Measurements from ENCODE around the gene TSPAN16. TPM values are rescaled to one million over a fixed set of nuclear protein-coding genes. Genes with fewer than 3 reads are reported as not detected.

The TSPAN16 gene
- total RNA-seq, 1 experiment from 2014 or later, result not detected

- H2BK12ac ChIP-seq (ENCODE audit: insufficient read length, low read depth, low read length), result no peak overlapping the region
- H2BK20ac ChIP-seq (ENCODE audit: low read depth, low read length, poor library complexity, severe bottlenecking), result no peak overlapping the region
- no peak overlapping the region for H3K4me3 Mint-ChIP-seq
- no peak overlapping the region for H3K56ac ChIP-seq (ENCODE audit: insufficient read length, low read depth, low read length)
- no peak overlapping the region; the same call in 1 of the 2 replicates for H3K14ac ChIP-seq (ENCODE audit: insufficient read depth, low read length)
- no peak overlapping the region for H4K8ac ChIP-seq (replicated peaks; ENCODE audit: insufficient read length, low read depth, low read length)
- no peak overlapping the region for H2BK15ac ChIP-seq (ENCODE audit: low read depth, low read length)
- H3K9me3 Mint-ChIP-seq, result no peaks in the 10 kb centered on the region; a peak in 1 of 5 replicates
- no CpG with 5 or more reads among the region's 10 CpGs for WGBS (ENCODE audit: extremely low coverage, insufficient read length, low lambda C conversion rate)
- H3K4me1 Mint-ChIP-seq, result peaks cover 6 to 17% of the 10 kb centered on the region in 2 experiments
- H3K9ac ChIP-seq (ENCODE audit: extremely low read depth, insufficient read length, low read length), result no peak overlapping the region
- peaks cover 12% of the 10 kb centered on the region for H3K23me2 ChIP-seq (ENCODE audit: insufficient read length, low read depth, low read length, poor library complexity, severe bottlenecking)
- no peaks in the 10 kb centered on the region for H3K79me2 ChIP-seq (ENCODE audit: insufficient read depth, low read length)
- H3K79me1 ChIP-seq (ENCODE audit: insufficient read depth, low read depth, low read length, poor library complexity, severe bottlenecking), result no peaks in the 10 kb centered on the region
- H2AFZ ChIP-seq (ENCODE audit: low read length), result no peak overlapping the region
- no peaks in the 10 kb centered on the region; the same call in 1 of the 2 replicates for H3K4me1 ChIP-seq (ENCODE audit: insufficient read depth, low read length)
- no peak overlapping the region for H3K27ac Mint-ChIP-seq
- H2BK5ac ChIP-seq (ENCODE audit: insufficient read length, low read length), result no peak overlapping the region
- H3K27me3 ChIP-seq (ENCODE audit: insufficient read depth, low read length), result no peaks in the 10 kb centered on the region; the same call in 1 of the 2 replicates
- H3K18ac ChIP-seq (ENCODE audit: insufficient read length, low read depth, low read length), result no peak overlapping the region
- H2BK120ac ChIP-seq (ENCODE audit: low read depth, low read length, poor library complexity, severe bottlenecking), result no peak overlapping the region
- no peak overlapping the region for H4K5ac ChIP-seq (ENCODE audit: insufficient read length, low read depth, low read length)
- DNase-seq, result no peak
- no peaks in the 10 kb centered on the region for H4K20me1 ChIP-seq (ENCODE audit: control insufficient read depth, insufficient read depth, insufficient read length)
- no peak overlapping the region for H3K4me2 ChIP-seq (ENCODE audit: insufficient read depth, insufficient read length, low read length)
- H3T11ph ChIP-seq (ENCODE audit: low read length), result no peak overlapping the region
- no peaks in the 10 kb centered on the region for H3K9me3 ChIP-seq (ENCODE audit: control insufficient read depth, low read depth, low read length)
- H3K27me3 Mint-ChIP-seq (ENCODE audit: low read depth), result peaks cover 23% of the 10 kb centered on the region
- peaks cover 2 to 5% (median 5%) of the 10 kb centered on the region in 3 experiments; a peak in 4 of 7 replicates for H3K36me3 Mint-ChIP-seq (ENCODE audit: insufficient read depth in 1 of 3, low read depth in 3 of 3)
- no peak for TF ChIP-seq CTCF (conservative IDR thresholded peaks at IDR 0.05)
- no peak overlapping the region for H4K91ac ChIP-seq (ENCODE audit: insufficient read length, low read depth, low read length)
- no peak overlapping the region for H2AK5ac ChIP-seq (ENCODE audit: insufficient read length, low read length)
- H3K23ac ChIP-seq (ENCODE audit: insufficient read length, low read depth, low read length), result no peak overlapping the region
- H3K4ac ChIP-seq (ENCODE audit: low read depth, low read length), result no peak overlapping the region
- H3K27ac ChIP-seq (ENCODE audit: insufficient read length, low read depth, low read length), result no peak overlapping the region
These were observed 67.9 kb downstream of the TSPAN16 start for GRCh38 chr19:11363881-11364280.

Measured in H9 (cell line).